ENCODE results near the gene RPS21.

GRCh38 chr20:62387219-62387913 lies 463 bp downstream of the RPS21 start:
- no peak for TF ChIP-seq POLR2A (IDR thresholded peaks at IDR 0.05; ENCODE audit: low read depth, low read length)
- TF ChIP-seq CTCF (conservative IDR thresholded peaks at IDR 0.05; ENCODE audit: low read depth, low read length): no peak
- TF ChIP-seq MAZ (IDR thresholded peaks at IDR 0.05; ENCODE audit: borderline replicate concordance, low read depth, low read length): no peak
- TF ChIP-seq CEBPB (IDR thresholded peaks at IDR 0.05; ENCODE audit: low read depth, low read length): no peak
- no peak for TF ChIP-seq RAD21 (IDR thresholded peaks at IDR 0.05; ENCODE audit: low read length)
- no peak for TF ChIP-seq USF2 (IDR thresholded peaks at IDR 0.05; ENCODE audit: low read depth, low read length)

Measured in IMR-90 (cell line).